T-cell (primary cell): ENCODE results near the gene KIFC1. TPM values are rescaled to one million over a fixed set of nuclear protein-coding genes. Genes with fewer than 3 reads are reported as not detected.

ENCODE experiments used
- ATAC-seq, 4 experiments: fragments of 200-7000 bp in 3 of 4; fragments of 150-1000 bp in 1 of 4; cut with Tn5 transposase; replicated peaks in 1 of 4; 1 replicate in 3 of 4; 2 replicates in 1 of 4; pipeline ENCODE4 v1.10.0; 2021; ENCODE audit warnings: moderate library complexity in 3 of 4, mild to moderate bottlenecking in 2 of 4, moderate number of reproducible peaks in 1 of 4
- CTCF ChIA-PET, 2 donors: fragments of 300-600 bp; sonication (Branson Sonifier 250); formaldehyde crosslinking; loops; one replicate each; lab custom pipeline; 2022; ENCODE audit warnings: antibody characterized with exemption in 2 of 2; lab: Charles Lee
- POLR2A ChIA-PET, 2 donors: fragments of 300-600 bp; sonication (Branson Sonifier 250); formaldehyde crosslinking; loops; one replicate each; lab custom pipeline; 2022; ENCODE audit warnings: antibody characterized with exemption in 2 of 2; lab: Charles Lee
- DNase-seq, 35 experiments: peaks; one replicate each; pipeline versions ENCODE4 v3.0.0 to v3.0.0-alpha.2; 2013 to 2023
- H3K27ac ChIP-seq: one replicate; pipeline ENCODE4 v1.5.1; 2013; ENCODE audit warnings: low read length
- H3K27me3 ChIP-seq, 2 experiments: replicated peaks in 1 of 2; 1 replicate in 1 of 2; 2 replicates in 1 of 2; pipeline versions ENCODE4 v1.6.1 to v1.7.0; 2013; ENCODE audit warnings: low read length in 1 of 2, mixed read lengths in 1 of 2; ENCODE audit not compliant: control insufficient read depth in 2 of 2, insufficient read depth in 2 of 2; ENCODE audit errors: extremely low read depth in 1 of 2
- H3K36me3 ChIP-seq, 2 donors: 1 replicate in 1 of 2; 2 replicates in 1 of 2; pipeline versions ENCODE4 v1.6.1 to v1.7.0; 2013; ENCODE audit warnings: low read length in 1 of 2; ENCODE audit not compliant: control insufficient read depth in 2 of 2, insufficient read depth in 1 of 2; ENCODE audit errors: extremely low read depth in 1 of 2
- H3K4me1 ChIP-seq, 2 experiments: 1 replicate in 1 of 2; 2 replicates in 1 of 2; pipeline versions ENCODE4 v1.6.1 to v1.7.0; 2013; ENCODE audit warnings: low read length in 2 of 2, mixed read lengths in 1 of 2; ENCODE audit not compliant: insufficient read depth in 2 of 2, control insufficient read depth in 1 of 2; ENCODE audit errors: extremely low read depth in 1 of 2
- H3K4me3 ChIP-seq, 2 donors: 1 replicate in 1 of 2; 2 replicates in 1 of 2; pipeline versions ENCODE4 v1.5.1 to v1.7.0; 2013; ENCODE audit warnings: mild to moderate bottlenecking in 2 of 2, low read length in 1 of 2, moderate library complexity in 1 of 2; ENCODE audit not compliant: control insufficient read depth in 1 of 2; ENCODE audit errors: extremely low read depth in 1 of 2
- H3K9me3 ChIP-seq: 2 replicates; pipeline ENCODE4 v1.7.0; 2013
- H3K27ac Mint-ChIP-seq, 2 donors: one replicate each; pipeline ENCODE4 v1.8.0; 2020 to 2021; ENCODE audit warnings: mild to moderate bottlenecking in 2 of 2, mixed read lengths in 2 of 2
- H3K27me3 Mint-ChIP-seq, 2 donors: one replicate each; pipeline ENCODE4 v1.8.0; 2021 to 2022; ENCODE audit warnings: mixed read lengths in 2 of 2
- H3K36me3 Mint-ChIP-seq: one replicate; pipeline ENCODE4 v1.8.0; 2021; ENCODE audit warnings: mixed read lengths
- H3K4me1 Mint-ChIP-seq, 3 donors: one replicate each; pipeline ENCODE4 v1.8.0; 2020 to 2022; ENCODE audit warnings: mixed read lengths in 3 of 3, mild to moderate bottlenecking in 1 of 3
- H3K4me3 Mint-ChIP-seq, 3 donors: one replicate each; pipeline ENCODE4 v1.8.0; 2020 to 2022; ENCODE audit warnings: mild to moderate bottlenecking in 3 of 3, mixed read lengths in 3 of 3, moderate library complexity in 3 of 3
- H3K9me3 Mint-ChIP-seq, 3 donors: one replicate each; pipeline ENCODE4 v1.8.0; 2020 to 2022; ENCODE audit warnings: mixed read lengths in 3 of 3
- WGBS: methylation state at CpG from one replicate; pipeline ENCODE4 v1.1.5; 2013; ENCODE audit warnings: missing lambda C conversion rate; ENCODE audit not compliant: insufficient coverage; 5-methylcytosine and 5-hydroxymethylcytosine counted together
- total RNA-seq, 35 experiments: library from RNA in 6 of 35; stranded (reverse) in 6 of 35; fragments of 120-200 nt in 1 of 35; gene quantifications; one replicate each; pipeline versions ENCODE4 v1.2.1 to v1.2.4 and lab custom pipeline; 2013 to 2026

KIFC1 gene
- total RNA-seq, 5 donors from 2014 or later (not counting 1 experiment from before 2014, with no cell fraction given), result 1.1 to 2.9 (median 1.8) TPM

DNA sequence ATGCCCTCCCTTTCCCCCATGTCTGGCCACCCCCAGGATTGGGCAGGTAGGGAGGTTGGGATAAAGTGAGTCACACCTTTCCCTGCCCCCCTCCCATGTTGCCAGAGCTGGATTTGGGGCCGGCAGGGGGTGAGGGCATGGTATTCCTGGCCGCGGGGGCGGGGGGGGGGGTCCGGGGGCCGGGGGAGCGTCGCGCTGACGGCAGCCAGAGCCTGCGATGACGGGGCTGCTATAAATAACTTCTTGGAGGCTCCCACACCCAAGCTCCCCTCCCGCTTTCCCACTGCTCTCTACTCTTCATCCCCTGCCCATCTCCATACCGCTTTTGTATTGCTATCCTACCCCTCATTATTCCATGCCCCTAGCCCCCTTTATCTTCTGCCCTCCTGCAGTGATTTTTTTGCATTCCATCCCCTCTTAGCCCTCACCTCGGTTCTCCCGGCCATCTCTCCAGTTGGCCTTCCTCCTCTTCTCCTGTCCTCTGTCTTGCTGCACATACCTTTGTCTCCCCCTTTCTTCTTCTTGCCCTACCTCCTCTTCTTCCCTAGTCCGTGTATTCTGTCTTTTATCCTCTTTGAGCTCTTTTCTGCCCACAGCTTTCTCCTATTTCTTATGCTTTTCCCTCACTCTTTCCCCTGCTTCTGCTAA lies 42.0 kb downstream of the KIFC1 start:
- H3K27ac ChIP-seq, result no peak overlapping the region
- Mint-ChIP-seq H3K36me3 (peaks cover 36% of the 10 kb centered on the region), H3K27ac (peak overlapping the region; percentile 8 to 83), H3K27me3 (no peaks in the 10 kb centered on the region), H3K4me1 (peaks cover 46 to 52% (median 52%) of the 10 kb centered on the region in 3 donors), H3K9me3 (no peaks in the 10 kb centered on the region), H3K4me3 (peak overlapping the region in 1 of 3 donors; percentile 4)
- H3K36me3 ChIP-seq, result peaks cover 3 to 44% of the 10 kb centered on the region in 2 donors
- H3K9me3 ChIP-seq, result no peaks in the 10 kb centered on the region
- ATAC-seq (no peak), DNase-seq (no peak)
- H3K4me1 ChIP-seq, result peaks cover 33 to 49% of the 10 kb centered on the region in 2 experiments
- H3K27me3 ChIP-seq, result no peaks in the 10 kb centered on the region
- 83% methylated on average over 12 of the region's 17 CpGs for WGBS
- H3K4me3 ChIP-seq, result no peak overlapping the region
- POLR2A ChIA-PET, result no interaction called here
- CTCF ChIA-PET, result no interaction called here

DNA sequence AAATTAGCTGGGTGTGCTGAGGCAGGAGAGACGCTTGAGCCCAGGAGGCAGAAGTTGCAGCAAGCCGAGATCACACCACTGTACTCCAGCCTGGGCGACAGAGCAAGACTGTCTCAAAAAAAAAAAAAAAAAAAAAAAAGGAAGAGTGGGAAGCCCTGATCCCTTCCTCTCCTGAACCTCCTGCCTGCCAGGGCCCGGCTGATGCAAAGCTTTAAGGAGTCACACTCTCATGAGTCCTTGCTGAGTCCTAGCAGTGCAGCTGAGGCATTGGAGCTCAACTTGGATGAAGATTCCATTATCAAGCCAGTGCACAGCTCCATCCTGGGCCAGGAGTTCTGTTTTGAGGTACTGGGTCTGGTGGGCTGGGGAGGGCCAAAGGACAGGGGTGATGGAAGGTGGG lies 43.3 kb downstream of the KIFC1 start:
- Histone ChIP-seq H3K27me3 (no peaks in the 10 kb centered on the region), H3K4me3 (no peak overlapping the region), H3K36me3 (peaks cover 3 to 53% of the 10 kb centered on the region in 2 donors), H3K27ac (no peak overlapping the region), H3K9me3 (no peaks in the 10 kb centered on the region), H3K4me1 (peaks cover 22 to 36% of the 10 kb centered on the region in 2 experiments)
- WGBS, result no CpG with 5 or more reads among the region's 4 CpGs
- DNase-seq, result no peak
- ATAC-seq, result no peak
- H3K27me3 Mint-ChIP-seq, result no peaks in the 10 kb centered on the region
- ChIA-PET CTCF (no interaction called here), POLR2A (interaction anchor here (0.7 to 0.8 kb wide), 2 partner anchors 9 to 136 kb away, joined by 3 to 8 read pairs; no protein-coding TSS in a partner anchor)
- no peaks in the 10 kb centered on the region for H3K9me3 Mint-ChIP-seq
- H3K4me3 Mint-ChIP-seq, result no peak overlapping the region
- H3K27ac Mint-ChIP-seq, result peak overlapping the region in 1 of 2 donors; percentile 55
- H3K4me1 Mint-ChIP-seq, result peaks cover 35 to 39% (median 39%) of the 10 kb centered on the region in 3 donors
- H3K36me3 Mint-ChIP-seq, result peaks cover 40% of the 10 kb centered on the region

DNA sequence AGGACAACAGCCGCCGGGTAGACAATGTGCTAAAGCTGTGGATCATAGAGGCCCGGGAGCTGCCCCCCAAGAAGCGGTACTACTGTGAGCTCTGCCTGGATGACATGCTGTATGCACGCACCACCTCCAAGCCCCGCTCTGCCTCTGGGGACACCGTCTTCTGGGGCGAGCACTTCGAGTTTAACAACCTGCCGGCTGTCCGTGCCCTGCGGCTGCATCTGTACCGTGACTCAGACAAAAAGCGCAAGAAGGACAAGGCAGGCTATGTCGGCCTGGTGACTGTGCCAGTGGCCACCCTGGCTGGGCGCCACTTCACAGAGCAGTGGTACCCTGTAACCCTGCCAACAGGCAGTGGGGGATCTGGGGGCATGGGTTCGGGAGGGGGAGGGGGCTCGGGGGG lies 46.0 kb downstream of the KIFC1 start:
- peaks cover 3 to 9% of the 10 kb centered on the region in 2 experiments for H3K4me1 ChIP-seq
- Mint-ChIP-seq H3K27ac (no peak overlapping the region), H3K4me1 (peaks cover 9 to 16% (median 13%) of the 10 kb centered on the region in 3 donors), H3K27me3 (no peaks in the 10 kb centered on the region), H3K36me3 (peaks cover 54% of the 10 kb centered on the region), H3K9me3 (no peaks in the 10 kb centered on the region), H3K4me3 (no peak overlapping the region)
- POLR2A ChIA-PET, result no interaction called here
- H3K27me3 ChIP-seq, result no peaks in the 10 kb centered on the region
- no peak overlapping the region for H3K4me3 ChIP-seq
- ATAC-seq (no peak), DNase-seq (no peak)
- H3K27ac ChIP-seq, result no peak overlapping the region
- peaks cover 19 to 63% of the 10 kb centered on the region in 2 donors for H3K36me3 ChIP-seq
- no peaks in the 10 kb centered on the region for H3K9me3 ChIP-seq
- CTCF ChIA-PET, result interaction anchor here in 1 of 2 donors (0.5 kb wide), 1 partner anchor 36 kb away, joined by 3 read pairs; no protein-coding TSS in a partner anchor
- WGBS, result 99% methylated on average over 16 of the region's 18 CpGs

DNA sequence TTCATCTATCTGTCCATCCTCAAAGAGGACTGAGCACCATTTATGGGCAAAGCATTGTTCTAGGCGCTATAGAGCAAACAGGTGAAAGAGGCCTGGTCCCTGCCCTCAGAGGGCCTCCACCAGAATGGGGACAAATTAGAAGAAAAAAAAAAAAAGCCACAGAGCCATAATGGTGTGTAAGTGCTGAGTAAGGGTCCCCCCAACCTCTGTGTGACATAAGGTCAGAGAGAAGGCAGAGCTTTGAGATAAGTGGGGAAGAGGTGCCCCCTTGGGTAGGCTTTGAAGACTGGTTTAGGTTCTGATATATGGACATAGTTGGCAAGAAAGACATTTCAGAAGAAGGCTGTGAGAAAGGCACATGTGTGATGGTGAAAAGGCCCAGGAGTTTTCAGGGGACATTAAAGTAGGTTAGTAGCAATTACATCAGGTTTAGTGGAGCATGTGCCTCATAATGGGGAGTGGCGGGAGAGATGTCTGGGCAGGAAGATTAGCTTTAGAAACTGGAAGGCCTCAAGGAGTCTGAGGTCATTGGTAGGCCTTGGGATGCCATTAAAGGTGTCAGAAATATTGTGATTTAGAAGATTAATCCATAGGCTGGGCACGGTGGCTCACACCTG lies 47.5 kb downstream of the KIFC1 start:
- Mint-ChIP-seq H3K36me3 (peaks cover 52% of the 10 kb centered on the region), H3K27ac (peak overlapping the region in 1 of 2 donors; percentile 56), H3K9me3 (no peaks in the 10 kb centered on the region), H3K27me3 (no peaks in the 10 kb centered on the region), H3K4me3 (no peak overlapping the region), H3K4me1 (peaks cover 2 to 3% (median 3%) of the 10 kb centered on the region in 3 donors)
- CTCF ChIA-PET, result interaction anchor here in 1 of 2 donors (0.7 kb wide), 1 partner anchor 1744 kb away, joined by 3 read pairs; no protein-coding TSS in a partner anchor
- ATAC-seq (no peak), DNase-seq (no peak)
- H3K27ac ChIP-seq, result no peak overlapping the region
- no peak overlapping the region for H3K4me3 ChIP-seq
- H3K27me3 ChIP-seq, result no peaks in the 10 kb centered on the region
- WGBS, result 100% methylated on average over 3 of the region's 3 CpGs
- H3K9me3 ChIP-seq, result no peaks in the 10 kb centered on the region
- POLR2A ChIA-PET, result no interaction called here
- peaks cover 20 to 67% of the 10 kb centered on the region in 2 donors for H3K36me3 ChIP-seq
- peaks cover 0 to 2% of the 10 kb centered on the region in 2 experiments for H3K4me1 ChIP-seq

DNA sequence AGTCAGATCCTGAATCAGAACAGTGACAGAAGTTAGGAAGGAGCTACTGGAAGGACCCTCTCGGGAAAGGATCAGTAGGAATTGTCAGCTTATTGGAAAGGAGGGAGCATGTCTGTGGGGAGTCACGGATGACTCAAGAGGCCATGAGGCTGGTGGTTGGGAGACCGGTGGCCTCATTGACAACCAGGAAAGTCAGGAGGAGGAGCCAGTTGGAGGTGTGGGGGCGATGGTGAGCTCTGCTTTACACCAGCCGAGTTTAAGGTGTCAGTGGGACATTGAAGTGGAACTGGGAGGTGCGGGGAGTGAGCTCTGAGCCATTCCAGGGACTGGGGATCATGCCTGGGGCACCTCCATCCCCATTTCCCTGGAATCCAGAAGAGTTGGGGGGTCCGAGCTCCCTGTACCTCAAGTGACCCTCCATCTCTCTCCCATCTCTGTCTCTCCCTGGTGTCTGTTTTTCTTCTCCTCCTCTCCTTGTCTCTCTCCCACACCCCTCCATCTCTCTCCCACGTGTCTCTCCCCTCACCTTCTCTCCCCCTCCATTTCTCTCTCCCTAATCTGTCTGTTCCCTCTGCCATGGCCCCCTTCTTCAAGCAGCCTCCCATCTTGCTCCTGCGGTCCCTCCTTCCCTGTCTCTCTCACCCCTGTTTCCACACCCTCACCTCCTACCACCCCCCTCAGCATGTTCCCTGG lies 48.5 kb downstream of the KIFC1 start:
- H3K27ac Mint-ChIP-seq, result peak overlapping the region; percentile 32 to 64

More for the DNA sequence above, 48.5 kb downstream of the KIFC1 start:
- ChIA-PET CTCF (no interaction called here), POLR2A (interaction anchor here in 1 of 2 donors (0.7 kb wide), 1 partner anchor 130 kb away, joined by 3 read pairs; no protein-coding TSS in a partner anchor)
- ATAC-seq (no peak), DNase-seq (no peak)
- H3K4me1 ChIP-seq, result peaks cover 0 to 2% of the 10 kb centered on the region in 2 experiments
- H3K36me3 Mint-ChIP-seq, result peaks cover 60% of the 10 kb centered on the region
- no peaks in the 10 kb centered on the region for H3K27me3 Mint-ChIP-seq
- H3K4me3 Mint-ChIP-seq, result no peak overlapping the region
- no peaks in the 10 kb centered on the region for H3K9me3 Mint-ChIP-seq
- H3K4me1 Mint-ChIP-seq, result peaks cover 0 to 2% (median 0%) of the 10 kb centered on the region in 3 donors
- no peak overlapping the region for H3K4me3 ChIP-seq
- no peaks in the 10 kb centered on the region for H3K27me3 ChIP-seq
- no peak overlapping the region for H3K27ac ChIP-seq
- no peaks in the 10 kb centered on the region for H3K9me3 ChIP-seq
- 84% methylated on average over 6 of the region's 9 CpGs for WGBS
- H3K36me3 ChIP-seq, result peaks cover 20 to 74% of the 10 kb centered on the region in 2 donors
